GM12891 (cell line): Measurements from ENCODE around the gene NEK10.

Experiments
- POLR2A ChIP-seq: IDR thresholded peaks from 2 replicates; pipeline ENCODE4 v1.6.1; 2011; ENCODE audit warnings: low read depth, low read length, control low read depth
- TAF1 ChIP-seq: IDR thresholded peaks from 2 replicates; pipeline ENCODE4 v1.6.1; 2011; ENCODE audit warnings: low read depth, low read length, control low read depth

- TF ChIP-seq TAF1 (no peak), POLR2A (no peak)
These were observed 283.1 kb downstream of the NEK10 start for GRCh38 chr3:27085829-27086730.
